HK-2 (cell line): ENCODE measurements around the gene ZNF263.

ENCODE experiments used
- DNase-seq: peaks from one replicate; pipeline ENCODE4 v3.0.0-alpha.2; 2018; ENCODE audit not compliant: unreplicated experiment

ZNF263 gene

GRCh38 chr16:3327514-3327913 lies 44.2 kb downstream of the ZNF263 start:
- no peak for DNase-seq

- no peak for DNase-seq
Observed at GRCh38 chr16:3328104-3328503, 44.8 kb downstream of the ZNF263 start.

- no peak for DNase-seq
Observed at GRCh38 chr16:3328643-3329042, 45.4 kb downstream of the ZNF263 start.
